ENCODE data around the gene TUNAR. TPM values are rescaled to one million over a fixed set of nuclear protein-coding genes. Genes with fewer than 3 reads are reported as not detected.

TUNAR gene
- total RNA-seq, 1 donor from 2014 or later, result 2.0 TPM

DNA sequence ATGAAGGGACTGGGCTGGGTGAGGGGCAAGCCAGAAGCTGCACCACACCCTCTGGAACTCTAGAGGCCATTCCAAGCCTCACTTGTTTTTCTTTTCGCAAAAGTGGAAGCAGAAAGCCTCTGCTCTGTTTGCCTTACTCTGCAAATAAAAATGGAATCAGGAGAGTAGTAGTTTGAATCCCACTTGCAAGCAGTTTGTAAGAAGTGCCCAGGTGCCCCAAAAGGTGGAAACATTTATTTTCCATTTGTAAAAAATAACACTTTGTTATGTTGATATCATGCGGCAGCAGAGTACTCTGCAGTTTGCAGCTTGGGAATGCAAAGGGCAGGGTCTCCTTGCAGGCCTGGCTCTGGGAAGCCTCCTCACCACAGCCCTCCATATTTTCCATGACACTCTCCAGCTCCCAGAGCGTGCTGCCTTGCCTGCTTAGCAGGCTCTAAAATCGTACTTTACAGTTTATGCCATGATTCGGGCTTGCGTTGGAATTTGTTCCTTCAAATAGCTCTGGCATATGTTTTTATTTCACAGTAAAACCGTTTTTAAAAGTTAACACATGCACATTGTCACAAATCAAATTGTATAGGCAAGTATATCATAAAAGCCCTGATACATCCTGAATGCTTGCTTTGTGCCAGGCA, 20.0 kb downstream of the TUNAR start:
- DNase-seq (ENCODE audit: low spot score), result no peak
- no peak overlapping the region for H3K4me3 Mint-ChIP-seq (ENCODE audit: unreplicated experiment)
- H3K9me3 Mint-ChIP-seq (ENCODE audit: unreplicated experiment), result no peaks in the 10 kb centered on the region
- no peaks in the 10 kb centered on the region for H3K4me1 Mint-ChIP-seq (ENCODE audit: unreplicated experiment)
- no peak overlapping the region for H3K27ac Mint-ChIP-seq (ENCODE audit: unreplicated experiment)
- H3K36me3 Mint-ChIP-seq (ENCODE audit: low read depth, unreplicated experiment), result no peaks in the 10 kb centered on the region
- TF ChIP-seq, protein P1, sequence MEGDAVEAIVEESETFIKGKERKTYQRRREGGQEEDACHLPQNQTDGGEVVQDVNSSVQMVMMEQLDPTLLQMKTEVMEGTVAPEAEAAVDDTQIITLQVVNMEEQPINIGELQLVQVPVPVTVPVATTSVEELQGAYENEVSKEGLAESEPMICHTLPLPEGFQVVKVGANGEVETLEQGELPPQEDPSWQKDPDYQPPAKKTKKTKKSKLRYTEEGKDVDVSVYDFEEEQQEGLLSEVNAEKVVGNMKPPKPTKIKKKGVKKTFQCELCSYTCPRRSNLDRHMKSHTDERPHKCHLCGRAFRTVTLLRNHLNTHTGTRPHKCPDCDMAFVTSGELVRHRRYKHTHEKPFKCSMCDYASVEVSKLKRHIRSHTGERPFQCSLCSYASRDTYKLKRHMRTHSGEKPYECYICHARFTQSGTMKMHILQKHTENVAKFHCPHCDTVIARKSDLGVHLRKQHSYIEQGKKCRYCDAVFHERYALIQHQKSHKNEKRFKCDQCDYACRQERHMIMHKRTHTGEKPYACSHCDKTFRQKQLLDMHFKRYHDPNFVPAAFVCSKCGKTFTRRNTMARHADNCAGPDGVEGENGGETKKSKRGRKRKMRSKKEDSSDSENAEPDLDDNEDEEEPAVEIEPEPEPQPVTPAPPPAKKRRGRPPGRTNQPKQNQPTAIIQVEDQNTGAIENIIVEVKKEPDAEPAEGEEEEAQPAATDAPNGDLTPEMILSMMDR (IDR thresholded peaks at IDR 0.05; ENCODE audit: unreplicated experiment), result no peak
- H3K27me3 Mint-ChIP-seq (ENCODE audit: unreplicated experiment), result peaks cover 10% of the 10 kb centered on the region

DNA sequence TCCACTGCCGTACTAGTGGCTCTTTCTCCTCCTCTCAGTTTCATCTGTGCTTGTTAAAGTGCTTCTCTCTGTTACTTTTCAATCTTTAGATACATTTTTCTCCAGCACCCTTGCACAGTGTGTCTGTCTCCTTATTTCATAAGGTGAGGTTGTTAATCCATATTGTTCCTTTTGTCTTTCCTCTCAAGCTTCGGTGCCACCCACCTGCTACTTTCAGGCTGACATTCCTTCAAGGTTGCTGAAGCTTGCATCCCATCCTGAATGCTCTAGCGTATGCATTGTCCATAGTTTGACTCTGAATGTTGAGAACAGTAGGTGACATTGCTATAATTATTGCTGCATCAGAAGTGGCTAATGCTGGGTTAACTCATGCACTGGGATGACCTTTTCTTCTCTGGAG, 20.6 kb downstream of the TUNAR start:
- Mint-ChIP-seq H3K27me3 (ENCODE audit: unreplicated experiment) (peaks cover 10% of the 10 kb centered on the region), H3K4me1 (ENCODE audit: unreplicated experiment) (no peaks in the 10 kb centered on the region), H3K36me3 (ENCODE audit: low read depth, unreplicated experiment) (no peaks in the 10 kb centered on the region), H3K9me3 (ENCODE audit: unreplicated experiment) (no peaks in the 10 kb centered on the region), H3K4me3 (ENCODE audit: unreplicated experiment) (no peak overlapping the region), H3K27ac (ENCODE audit: unreplicated experiment) (no peak overlapping the region)
- no peak for DNase-seq (ENCODE audit: low spot score)
- TF ChIP-seq, protein P1 (IDR thresholded peaks at IDR 0.05; ENCODE audit: unreplicated experiment), result no peak

- H3K36me3 Mint-ChIP-seq (ENCODE audit: low read depth, unreplicated experiment), result no peaks in the 10 kb centered on the region
- H3K4me3 Mint-ChIP-seq (ENCODE audit: unreplicated experiment), result no peak overlapping the region
- H3K27me3 Mint-ChIP-seq (ENCODE audit: unreplicated experiment), result peaks cover 7% of the 10 kb centered on the region
- no peak for DNase-seq (ENCODE audit: low spot score)
- TF ChIP-seq, protein P1 (IDR thresholded peaks at IDR 0.05; ENCODE audit: unreplicated experiment), result no peak
- no peaks in the 10 kb centered on the region for H3K4me1 Mint-ChIP-seq (ENCODE audit: unreplicated experiment)
- no peaks in the 10 kb centered on the region for H3K9me3 Mint-ChIP-seq (ENCODE audit: unreplicated experiment)
- H3K27ac Mint-ChIP-seq (ENCODE audit: unreplicated experiment), result no peak overlapping the region
Observed at GRCh38 chr14:95901054-95901453, 24.4 kb downstream of the TUNAR start.

GRCh38 chr14:95902273-95902826, 25.7 kb downstream of the TUNAR start:
- Mint-ChIP-seq H3K27ac (ENCODE audit: unreplicated experiment) (no peak overlapping the region), H3K4me1 (ENCODE audit: unreplicated experiment) (no peaks in the 10 kb centered on the region), H3K9me3 (ENCODE audit: unreplicated experiment) (no peaks in the 10 kb centered on the region), H3K27me3 (ENCODE audit: unreplicated experiment) (peaks cover 6% of the 10 kb centered on the region), H3K36me3 (ENCODE audit: low read depth, unreplicated experiment) (no peaks in the 10 kb centered on the region), H3K4me3 (ENCODE audit: unreplicated experiment) (no peak overlapping the region)
- DNase-seq (ENCODE audit: low spot score), result no peak
- TF ChIP-seq, protein P1 (IDR thresholded peaks at IDR 0.05; ENCODE audit: unreplicated experiment), result no peak

DNA sequence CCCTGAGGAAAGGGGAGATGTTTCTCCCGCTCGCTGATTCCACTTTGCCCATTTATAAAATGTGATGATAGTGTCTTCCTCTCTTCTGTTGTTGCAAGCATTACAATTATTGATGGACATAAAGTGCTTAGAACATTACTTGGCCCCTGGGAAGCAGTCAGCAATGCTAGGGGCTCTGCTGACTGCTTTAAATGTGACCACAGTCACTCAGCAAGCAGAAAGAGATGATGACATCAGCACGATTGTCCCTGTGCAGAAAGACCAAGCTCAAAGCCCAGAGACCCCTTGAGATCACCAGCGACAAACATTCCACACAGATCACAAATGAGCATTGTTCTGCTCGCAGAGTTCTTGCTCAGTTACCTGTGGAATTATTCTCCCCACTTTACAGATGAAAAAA, 26.5 kb downstream of the TUNAR start:
- no peak overlapping the region for H3K4me3 Mint-ChIP-seq (ENCODE audit: unreplicated experiment)
- no peak for DNase-seq (ENCODE audit: low spot score)
- TF ChIP-seq, protein P1 (IDR thresholded peaks at IDR 0.05; ENCODE audit: unreplicated experiment), result no peak
- H3K27me3 Mint-ChIP-seq (ENCODE audit: unreplicated experiment), result peaks cover 7% of the 10 kb centered on the region
- H3K36me3 Mint-ChIP-seq (ENCODE audit: low read depth, unreplicated experiment), result no peaks in the 10 kb centered on the region
- no peak overlapping the region for H3K27ac Mint-ChIP-seq (ENCODE audit: unreplicated experiment)
- no peaks in the 10 kb centered on the region for H3K4me1 Mint-ChIP-seq (ENCODE audit: unreplicated experiment)
- no peaks in the 10 kb centered on the region for H3K9me3 Mint-ChIP-seq (ENCODE audit: unreplicated experiment)
